A549 (cell line): ENCODE data around the gene RABL6.
"Not testable (repeated sequence)": the region's sequence is repeated elsewhere in the genome, so short reads cannot be mapped to it uniquely, and the experiment has no call there.

Source experiments
- BHLHE40 ChIP-seq: IDR thresholded peaks from 2 replicates; pipeline ENCODE4 v1.6.1; 2012; ENCODE audit warnings: low read depth, low read length, inconsistent platforms
- POLR2A ChIP-seq: IDR thresholded peaks from 2 replicates; pipeline ENCODE4 v1.6.1; 2012; ENCODE audit warnings: mild to moderate bottlenecking, low read length

GRCh38 chr9:136883670-136884069 is 75.9 kb downstream of the RABL6 start:
- not testable (repeated sequence) for TF ChIP-seq POLR2A, BHLHE40
